ENCODE results near the gene NAGPA.

The NAGPA gene

DNA sequence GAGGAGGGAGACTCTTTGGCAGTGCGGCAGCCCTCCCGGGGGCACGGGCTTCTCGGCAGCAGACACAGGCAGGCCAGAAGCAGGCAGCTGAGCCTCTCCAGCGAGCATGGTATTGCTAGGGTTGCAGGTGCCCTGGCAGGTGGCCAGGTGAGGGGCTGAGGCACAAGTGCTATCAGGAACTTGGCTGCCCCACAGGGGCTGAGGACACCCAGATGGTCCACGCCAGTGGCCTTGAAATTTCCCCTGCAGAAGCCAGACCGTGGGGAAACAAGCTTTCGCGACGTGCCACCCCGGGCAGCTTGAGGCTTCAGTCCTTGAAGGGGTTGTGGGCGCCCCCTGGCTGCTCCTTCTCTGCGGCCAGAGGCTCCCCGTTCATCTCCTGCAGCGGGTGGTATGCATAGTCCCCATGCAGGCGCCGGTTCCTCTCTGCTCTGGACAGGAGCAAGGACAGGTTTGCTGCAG lies 8.5 kb downstream of the NAGPA start:
- peak; percentile 72 for DNase-seq

DNA sequence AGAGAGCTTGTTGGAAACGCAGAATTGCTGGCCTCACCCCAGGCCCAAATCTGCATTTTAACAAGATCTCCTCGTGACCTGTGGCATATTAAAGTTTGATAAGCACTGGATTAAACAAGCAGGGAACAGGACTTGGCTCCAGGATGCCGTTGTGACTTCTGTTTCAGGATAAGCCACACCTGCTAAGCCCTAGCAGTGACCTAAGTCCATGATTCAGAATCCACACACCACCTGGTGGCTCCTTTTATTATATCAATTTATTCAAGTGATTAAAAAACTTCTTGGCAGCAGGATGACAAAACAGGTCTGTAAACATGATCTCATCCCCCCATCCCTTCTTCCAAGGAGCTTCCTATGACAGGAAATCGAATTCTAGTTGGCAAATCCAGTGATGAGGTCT lies 9.1 kb downstream of the NAGPA start:
- DNase-seq: peak; percentile 53

DNA sequence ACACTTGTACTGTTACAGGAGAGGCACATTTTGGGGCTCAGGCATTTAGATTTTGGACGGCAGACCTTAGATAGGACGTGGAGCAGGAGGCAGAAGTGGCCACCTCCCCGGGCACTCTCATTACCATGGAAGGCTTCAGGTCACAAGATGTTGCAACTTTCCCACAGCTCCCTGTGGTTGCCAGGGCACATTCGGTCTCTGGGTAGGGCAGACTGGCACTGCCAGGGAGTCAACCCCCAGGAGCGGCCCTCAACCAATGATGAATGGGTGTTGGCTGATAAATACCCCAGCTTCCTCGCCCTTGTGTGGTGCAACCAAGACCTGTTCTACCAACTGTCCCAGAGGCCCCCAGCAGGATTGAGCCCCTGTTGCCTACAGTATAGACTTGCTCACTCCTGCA lies 11.2 kb downstream of the NAGPA start:
- no peak for DNase-seq

DNA sequence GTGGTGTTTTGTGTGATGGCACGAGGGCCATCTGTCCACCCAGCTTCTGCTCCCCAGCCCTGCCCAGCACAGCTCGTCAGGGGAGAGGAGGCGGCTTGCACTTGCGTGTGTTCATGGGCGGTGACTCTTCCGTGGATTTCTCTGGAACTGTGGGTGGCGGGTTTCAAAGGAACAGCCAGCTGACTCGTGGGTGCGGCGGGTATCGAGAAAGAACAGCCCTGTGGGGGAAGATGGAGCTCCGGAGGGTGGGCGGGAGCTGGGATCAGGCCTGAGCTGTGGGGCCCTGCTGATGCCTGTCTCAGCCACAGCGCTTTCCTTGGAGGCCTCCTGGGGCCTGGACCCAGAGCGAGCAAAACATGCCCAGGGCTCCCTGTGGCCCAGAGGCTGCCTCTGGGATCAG lies 13.2 kb downstream of the NAGPA start:
- DNase-seq: no peak

DNA sequence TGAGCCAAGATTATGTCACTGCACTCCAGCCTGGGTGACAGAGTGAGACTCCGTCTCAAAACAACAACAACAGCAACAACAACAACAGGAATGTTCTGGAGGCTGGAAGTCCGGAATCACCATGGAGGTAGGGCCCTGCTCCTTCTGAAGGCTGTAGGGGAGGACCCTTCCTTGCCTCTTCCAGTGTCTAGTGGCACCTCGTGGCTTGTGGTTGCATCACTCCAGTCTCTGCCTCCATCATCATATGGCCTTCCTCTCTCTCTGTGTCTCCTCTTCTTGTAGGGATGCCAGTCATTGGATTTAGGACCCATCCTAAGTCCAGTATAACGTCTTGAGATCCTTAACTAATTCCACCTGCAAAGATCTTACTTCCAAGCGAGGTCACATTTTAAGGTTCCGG lies 14.0 kb downstream of the NAGPA start:
- no peak for DNase-seq

DNA sequence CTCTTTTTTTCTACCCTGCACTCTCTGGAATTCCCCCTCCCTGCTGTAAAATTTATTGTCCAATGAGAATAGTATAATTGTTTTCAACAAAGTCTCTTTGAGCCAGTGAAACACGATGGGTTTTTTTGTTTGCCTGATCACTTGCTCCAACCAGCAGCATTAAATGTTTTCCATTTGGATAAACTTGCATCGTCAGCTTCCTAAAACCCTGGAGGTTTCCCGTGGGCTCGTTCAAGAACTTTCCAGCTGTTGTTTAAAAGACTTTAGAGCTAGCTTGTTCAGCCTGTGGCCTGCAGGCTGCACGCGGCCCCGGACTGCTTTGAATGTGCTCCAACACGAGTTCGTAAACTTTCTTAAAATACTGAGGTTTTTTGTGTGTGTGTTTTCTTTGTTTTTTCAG lies 14.9 kb downstream of the NAGPA start:
- no peak for DNase-seq

DNA sequence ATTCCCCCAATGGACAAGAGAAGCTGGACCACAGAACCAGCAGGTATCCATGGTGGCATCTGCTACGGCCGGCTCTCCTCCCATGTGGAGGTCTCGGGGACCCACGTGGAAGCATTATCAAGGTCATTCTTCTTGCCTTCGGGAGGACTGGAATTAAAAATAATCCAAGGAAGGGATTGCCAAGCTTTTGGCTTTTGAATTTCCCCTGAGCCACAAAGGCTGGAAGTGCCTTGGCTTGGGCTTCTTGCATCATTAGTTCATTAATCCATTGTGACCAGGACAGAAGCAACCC lies 16.1 kb downstream of the NAGPA start:
- DNase-seq: no peak

DNA sequence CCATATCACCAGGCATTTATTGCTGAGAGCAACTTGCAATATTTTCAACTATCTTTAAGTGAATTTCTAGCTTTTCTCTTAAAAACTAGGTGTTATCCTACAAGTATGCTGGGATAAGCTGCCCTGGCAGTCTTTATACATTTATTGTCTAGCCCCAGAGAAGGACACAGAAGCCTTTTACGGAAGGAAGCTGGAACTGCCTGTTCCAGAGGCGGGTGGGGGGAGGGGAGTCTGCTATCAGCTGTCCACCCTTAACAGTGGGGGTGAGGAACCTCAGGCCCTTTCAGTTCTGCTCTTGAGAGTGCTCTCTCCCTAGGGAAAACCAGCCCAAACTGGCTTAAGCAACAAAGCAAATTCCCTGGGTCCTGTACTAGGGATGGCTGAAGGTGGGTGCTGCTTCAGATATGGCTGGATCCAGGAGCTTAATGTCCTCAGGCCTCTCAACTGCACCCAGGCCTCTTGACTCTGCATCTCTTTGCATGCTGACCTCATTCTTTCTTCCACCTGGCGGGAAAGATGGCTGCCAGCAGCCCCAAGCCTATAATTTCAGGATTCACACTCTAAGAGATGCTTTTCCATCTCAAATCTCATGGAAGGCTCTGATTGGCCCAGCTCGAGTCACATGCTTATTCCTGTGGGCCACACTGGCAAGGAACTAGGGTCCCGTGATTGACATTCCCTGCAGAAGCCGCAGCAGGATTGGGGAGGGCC lies 16.6 kb downstream of the NAGPA start:
- DNase-seq: no peak

DNA sequence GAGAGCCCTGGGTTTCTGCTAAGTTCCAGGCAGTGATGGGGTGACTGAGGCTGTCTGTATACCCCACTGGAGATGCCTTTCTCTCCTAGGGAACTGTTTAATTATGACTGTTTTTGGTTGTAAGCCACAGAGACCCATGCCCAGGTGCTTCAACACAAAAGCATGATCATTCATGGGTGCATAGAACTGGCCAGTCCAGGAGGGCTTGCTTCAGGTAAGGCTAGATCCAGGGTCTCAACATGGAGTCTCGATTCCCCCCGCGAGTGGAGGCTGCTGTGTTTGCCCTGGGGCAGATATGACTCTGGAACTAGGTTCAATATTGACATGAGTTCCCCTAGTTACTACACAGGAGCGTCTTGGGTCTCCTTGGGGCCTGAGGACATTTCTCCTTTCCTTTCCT lies 17.8 kb downstream of the NAGPA start:
- DNase-seq: no peak

DNA sequence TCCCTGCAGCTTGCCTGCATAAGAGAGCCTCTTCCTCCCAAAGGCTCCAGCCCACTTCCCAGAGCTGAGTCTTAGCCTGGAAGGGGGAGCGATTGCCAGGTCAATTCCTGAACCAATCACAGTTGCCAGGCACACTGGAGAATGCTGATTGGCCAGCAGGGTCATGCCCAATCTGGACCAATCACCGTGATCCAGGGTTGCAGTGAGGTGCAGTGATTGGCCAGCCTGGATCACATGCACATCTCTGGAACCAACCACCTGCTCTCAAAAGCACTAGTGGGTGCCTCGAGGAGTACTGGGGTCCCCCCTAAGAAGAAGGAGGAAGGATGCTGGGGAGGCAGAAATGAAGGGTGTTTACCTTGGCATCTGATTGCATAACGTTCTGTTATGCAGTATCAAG lies 18.4 kb downstream of the NAGPA start:
- no peak for DNase-seq

DNA sequence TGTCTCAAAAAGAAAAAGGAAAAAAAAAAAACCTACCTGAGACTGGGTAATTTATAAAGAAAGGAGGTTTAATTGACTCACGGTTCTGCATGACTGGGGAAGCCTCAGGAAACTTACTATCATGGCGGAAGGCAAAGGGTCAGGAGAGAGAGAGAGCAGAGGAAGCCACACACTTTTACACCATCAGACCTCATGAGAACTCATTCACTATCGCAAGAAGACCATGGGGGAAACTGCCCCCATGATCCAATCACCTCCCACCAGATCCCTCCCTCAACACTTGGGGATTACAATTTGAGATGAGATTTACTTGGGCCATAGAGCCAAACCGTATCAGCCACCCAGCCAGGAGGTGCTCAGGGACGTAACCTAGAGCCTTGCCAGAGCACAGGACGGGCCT lies 20.8 kb downstream of the NAGPA start:
- no peak for DNase-seq

DNA sequence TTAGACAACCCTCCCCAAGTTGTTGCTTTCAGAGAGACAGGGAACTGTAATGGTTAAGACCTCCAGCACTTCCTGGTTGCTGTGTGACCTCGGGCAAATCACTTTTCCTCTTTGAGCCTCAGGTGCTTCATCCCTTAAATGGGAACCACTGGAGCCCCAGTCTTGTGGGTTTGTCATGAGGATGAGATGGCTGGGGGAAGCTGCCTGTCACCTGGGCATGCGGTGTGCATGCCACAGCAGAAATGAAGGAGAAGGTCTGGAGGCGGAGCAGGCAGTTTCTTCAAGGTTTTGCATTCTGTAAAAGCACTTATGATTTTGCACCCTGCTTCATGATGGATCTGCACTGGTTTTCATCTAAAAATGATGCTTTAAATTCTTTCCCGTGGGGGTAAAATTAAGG lies 22.1 kb downstream of the NAGPA start:
- DNase-seq: no peak

DNA sequence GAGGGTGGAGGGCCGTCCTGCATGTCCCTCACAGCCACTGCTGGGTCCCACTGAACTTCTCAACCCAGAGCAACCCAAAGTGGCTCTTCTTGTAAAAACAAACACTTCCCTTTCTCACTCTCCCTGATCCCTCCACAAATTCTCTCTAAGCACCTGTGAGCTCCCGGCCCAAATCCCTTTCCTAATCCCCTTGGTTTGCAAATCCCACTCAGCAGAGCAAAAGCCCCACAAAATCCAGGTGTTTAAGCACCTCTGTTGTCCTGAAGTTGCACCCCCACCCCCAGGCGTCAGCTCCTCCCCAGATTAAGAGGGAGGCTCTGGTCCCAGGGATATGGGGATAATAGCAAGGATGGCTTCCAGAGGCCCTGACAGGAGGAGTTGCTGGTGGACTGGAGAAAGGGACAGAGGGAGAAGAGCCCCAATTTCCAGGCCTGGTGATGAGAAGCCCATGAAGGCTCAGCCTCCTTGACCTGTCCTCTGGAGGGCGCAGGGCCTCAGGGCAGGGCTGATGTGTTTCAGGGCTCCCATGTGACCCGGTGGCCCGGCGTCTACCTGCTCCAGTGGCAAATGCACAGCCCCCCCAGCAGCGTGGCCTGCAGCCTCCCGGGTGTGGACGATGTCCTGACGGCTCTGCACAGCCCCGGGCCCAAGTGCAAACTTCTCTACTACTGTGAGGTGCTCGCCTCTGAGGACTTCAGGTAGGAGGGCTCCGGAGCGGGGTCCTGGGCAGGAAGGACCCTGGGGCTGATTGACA lies 23.0 kb downstream of the NAGPA start:
- no peak for DNase-seq

DNA sequence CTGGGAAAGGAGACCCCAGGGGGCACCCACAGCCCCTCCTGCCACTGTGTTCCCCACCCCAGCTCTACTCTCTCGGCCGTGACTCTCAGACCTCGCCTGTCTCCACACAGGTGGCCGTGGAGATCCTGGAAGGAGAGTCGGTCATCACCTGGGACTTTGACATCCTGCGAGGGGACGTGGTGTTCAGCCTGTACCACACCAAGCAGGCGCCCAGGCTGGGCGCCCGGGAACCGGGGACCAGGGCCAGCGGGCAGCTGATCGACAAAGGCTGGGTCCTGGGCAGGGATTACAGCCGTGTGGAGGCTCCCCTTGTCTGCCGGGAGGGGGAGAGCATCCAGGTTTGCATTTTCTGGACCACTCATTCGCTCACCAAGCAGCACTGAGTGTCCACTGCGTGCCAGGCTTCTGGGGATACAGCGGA lies 25.4 kb downstream of the NAGPA start:
- DNase-seq: no peak

DNA sequence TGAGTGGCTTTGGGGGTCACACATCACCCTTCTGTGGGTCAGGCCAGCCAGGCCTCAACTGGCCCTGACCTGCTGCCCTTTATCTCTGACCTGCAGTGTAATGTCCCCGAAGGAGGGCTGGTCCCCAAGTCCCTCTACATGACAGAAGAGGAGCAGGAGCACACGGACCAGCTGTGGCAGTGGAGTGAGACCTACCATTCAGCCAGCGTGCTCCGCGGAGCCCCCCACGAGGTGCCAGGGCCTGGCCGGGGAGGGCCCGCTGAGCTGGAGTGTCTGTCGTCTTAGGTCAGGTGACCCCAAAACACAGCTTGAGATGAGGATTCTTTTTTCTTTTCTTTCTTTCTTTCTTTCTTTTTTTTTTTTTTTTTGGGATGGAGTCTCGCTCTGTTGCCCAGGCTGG lies 26.5 kb downstream of the NAGPA start:
- DNase-seq: no peak

DNA sequence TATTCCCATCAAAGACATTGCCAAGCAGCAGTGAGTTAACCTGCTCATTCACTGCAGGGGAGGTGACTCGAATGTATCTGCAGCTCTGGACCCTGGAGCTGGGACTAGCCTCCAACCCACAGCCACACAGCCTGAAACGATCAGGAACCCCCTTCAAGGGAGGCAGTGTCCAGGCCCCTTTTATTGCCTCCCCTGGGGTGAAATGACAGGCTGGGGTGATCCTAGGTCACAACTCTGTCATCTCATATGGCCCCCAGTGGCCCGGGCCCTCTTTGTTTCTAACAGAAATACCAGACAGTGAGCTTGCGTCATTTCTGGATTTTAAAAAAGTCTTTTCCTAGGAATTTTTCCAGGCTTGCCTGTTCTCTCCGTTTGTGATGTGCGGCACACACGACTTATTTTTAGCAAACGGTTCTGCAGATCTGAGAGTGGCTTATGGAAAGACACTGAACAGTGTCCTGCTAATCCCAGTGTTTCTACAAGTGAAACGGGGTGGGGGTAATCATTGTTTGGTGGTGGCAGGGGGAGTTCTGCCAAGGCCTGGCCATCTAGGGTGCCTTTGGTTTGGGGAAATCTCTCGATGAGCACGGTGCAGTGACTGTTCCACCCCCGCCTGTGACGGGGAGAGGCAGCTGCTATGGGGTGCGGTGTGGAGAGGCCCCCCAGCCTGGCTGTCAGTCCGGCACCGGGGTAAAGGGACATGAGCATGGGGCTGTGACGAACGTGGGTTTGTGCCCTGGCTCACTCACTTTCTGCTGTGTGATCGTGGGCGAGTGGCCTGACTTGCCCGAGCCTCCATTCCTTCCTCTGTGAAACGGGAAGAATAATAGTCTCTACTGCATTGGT lies 27.2 kb downstream of the NAGPA start:
- DNase-seq: no peak

DNA sequence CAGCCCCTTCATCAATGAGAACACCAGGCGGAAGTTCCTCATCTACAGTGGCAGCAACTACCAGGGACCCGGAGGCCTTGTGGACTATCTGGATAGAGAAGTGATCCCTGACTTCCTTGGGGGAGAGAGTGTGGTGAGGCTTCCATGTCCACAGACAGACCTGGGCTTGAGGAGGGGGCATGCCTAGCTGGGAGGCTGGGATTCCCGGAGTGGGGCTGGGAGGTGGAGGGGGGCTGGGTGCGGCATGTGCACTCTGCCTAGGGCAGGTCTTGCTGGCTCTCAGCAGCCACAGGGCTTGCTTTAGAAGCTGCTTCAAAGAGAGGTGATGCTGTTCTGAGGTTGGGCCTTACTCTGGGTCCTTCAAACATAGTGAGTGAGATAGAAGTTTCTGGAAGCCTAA lies 27.8 kb downstream of the NAGPA start:
- DNase-seq: no peak

DNA sequence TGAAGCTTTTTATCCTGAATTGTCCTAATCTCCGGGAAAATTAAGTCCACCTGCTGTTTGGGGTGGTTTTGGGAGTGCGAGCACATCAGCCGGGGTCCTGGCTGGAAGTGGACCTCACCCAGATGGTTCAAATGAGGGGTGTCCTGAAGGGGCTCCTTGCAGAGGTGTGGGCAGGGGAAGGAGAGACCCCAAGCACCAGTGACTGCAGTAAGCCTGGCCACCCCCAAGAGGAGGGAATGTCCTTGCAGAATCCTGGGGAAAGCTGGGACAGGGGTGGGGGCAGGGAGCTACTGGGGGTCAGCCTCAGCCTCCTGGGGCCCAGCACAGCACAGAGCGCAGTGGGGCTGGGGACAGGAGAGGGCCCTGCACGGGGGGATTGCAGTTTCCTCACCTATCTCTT lies 29.4 kb downstream of the NAGPA start:
- DNase-seq: no peak

DNA sequence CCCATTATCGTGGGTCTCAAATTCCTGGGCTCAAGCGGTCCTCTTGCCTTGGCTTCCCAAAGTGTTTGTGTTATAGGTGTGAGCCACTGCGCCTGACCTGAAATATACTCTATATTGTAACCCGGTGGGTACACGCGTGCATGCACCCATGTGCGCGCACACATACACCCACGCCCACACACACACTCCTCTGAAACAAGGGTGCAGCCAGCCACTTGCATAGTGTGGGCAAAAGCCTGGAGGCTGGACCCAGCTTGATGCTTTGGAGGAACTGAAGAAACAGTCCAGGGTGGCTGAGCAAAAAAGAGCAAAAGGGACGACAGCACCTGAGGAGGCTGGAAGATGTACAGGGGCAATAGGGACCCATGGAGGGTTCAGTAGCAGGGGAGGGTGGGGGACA lies 29.9 kb downstream of the NAGPA start:
- DNase-seq: no peak

DNA sequence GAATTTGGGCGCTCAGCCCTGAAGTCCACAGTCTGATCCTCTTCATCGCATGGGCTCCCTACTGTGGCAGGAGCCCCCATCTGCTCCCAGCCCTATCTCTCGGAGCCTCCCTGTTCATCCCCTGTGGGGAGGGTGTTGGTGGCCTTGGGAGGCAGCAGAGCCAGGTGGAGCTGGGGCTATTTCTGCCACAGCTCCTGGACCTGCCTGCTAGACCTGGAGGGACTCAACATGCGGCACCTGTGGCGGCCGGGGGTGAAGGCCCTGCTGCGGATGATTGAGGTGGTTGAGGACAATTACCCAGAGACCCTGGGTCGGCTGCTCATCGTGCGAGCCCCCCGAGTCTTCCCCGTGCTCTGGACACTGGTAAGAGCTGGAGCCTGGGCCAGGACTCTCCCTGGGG lies 30.5 kb downstream of the NAGPA start:
- DNase-seq: no peak

DNA sequence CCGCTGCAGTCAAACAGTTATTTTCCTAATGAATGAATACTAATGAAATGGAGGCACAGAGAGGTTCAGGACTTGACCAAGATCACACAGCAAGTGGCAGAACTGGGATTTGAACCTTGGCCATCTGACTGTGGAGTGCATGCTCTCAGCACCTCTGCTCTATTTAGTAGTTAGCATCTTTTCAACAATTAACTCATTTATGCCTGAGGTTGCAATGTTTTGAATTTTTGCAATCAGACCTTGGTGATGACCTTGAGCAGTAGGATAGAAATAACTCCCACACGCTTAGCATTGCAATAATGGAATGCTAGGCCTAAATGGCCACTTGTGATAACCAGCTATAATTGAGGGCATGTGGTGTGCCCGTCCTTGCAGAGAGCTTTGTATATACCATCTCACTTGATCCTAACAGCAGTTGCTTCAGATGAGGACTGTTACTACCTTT lies 31.0 kb downstream of the NAGPA start:
- DNase-seq: no peak

DNA sequence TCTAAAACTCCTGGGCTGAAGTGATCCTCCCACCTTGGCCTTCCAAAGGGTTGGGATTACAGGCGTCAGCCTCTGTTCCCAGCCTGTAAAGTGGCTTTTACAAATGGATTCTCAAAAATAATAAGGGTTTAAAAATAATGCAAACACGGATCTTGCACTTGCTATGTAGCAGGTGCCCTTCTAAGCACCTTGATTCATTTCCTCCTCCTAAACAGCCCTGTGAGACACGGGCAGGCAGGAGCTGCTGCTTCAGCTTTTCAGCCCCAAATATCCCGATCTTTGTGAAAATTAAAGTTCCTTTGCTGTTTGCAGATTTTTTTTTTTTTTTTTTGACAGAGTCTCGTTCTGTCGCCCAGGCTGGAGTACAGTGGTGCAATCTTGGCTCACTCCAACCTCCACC lies 31.7 kb downstream of the NAGPA start:
- DNase-seq: no peak

DNA sequence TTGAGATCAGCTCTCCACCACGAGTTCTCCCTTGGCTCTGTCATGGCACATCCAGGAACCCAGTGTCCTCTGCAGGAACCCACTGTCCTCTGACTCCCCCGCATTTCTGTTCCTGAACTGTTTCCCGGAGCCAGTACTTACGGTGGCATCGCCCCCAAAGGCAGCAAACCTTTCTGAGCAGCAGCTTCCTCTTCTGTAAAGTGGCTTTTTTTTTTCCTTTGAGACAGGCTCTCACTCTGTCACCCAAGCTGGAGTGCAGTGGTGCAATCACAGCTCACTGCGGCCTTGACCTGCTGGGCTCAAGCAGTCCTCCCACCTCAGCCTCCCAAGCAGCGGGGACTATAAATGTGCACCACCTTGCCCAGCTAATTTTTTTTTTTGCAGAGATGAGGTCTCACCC lies 32.2 kb downstream of the NAGPA start:
- no peak for DNase-seq

DNA sequence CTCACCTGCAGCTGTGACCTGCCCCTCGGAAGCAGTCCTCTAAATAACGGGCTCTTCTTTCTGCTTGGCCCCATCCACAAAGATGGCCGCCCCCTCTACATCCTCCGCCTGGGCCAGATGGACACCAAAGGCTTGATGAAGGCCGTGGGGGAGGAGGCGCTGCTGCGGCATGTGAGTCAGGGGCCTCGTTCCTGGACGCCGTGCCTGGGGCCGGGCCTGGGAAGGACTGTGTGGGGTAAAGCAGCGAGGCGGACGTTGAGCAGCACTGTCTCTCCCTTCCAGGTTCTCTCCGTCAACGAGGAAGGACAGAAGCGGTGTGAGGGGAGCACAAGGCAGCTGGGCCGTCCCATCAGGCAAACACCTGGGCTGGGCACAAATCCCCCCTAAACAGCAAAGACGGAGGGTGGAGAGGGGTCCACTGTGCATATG lies 33.1 kb downstream of the NAGPA start:
- DNase-seq: no peak
